B cell (primary cell): ENCODE results near the gene ANK2. TPM values are rescaled to one million over a fixed set of nuclear protein-coding genes. Genes with fewer than 3 reads are reported as not detected.

ENCODE experiments used
- ATAC-seq: fragments of 200-7000 bp; cut with Tn5 transposase; one replicate; pipeline ENCODE4 v1.10.0; 2021; ENCODE audit warnings: low read depth, mild to moderate bottlenecking, moderate number of reproducible peaks, moderate library complexity
- CTCF ChIA-PET: fragments of 350-600 bp; sonication (Branson Sonifier 250); formaldehyde crosslinking; loops from one replicate; lab custom pipeline; 2021; ENCODE audit warnings: antibody characterized with exemption, inconsistent platforms; lab: Charles Lee
- POLR2A ChIA-PET: fragments of 350-600 bp; sonication (Branson Sonifier 250); formaldehyde crosslinking; loops from one replicate; lab custom pipeline; 2021; ENCODE audit warnings: antibody characterized with exemption; lab: Charles Lee
- DNase-seq: peaks from one replicate; pipeline ENCODE4 v3.0.0; 2013
- H2AFZ ChIP-seq: 2 replicates; pipeline ENCODE4 v1.6.1; 2012; ENCODE audit warnings: mild to moderate bottlenecking, low read depth, low read length; ENCODE audit not compliant: insufficient read depth, poor library complexity, severe bottlenecking
- H3K27ac ChIP-seq, 2 donors: 1 replicate in 1 of 2; 2 replicates in 1 of 2; pipeline ENCODE4 v1.5.1; 2012 to 2013; ENCODE audit warnings: low read length in 2 of 2, mild to moderate bottlenecking in 2 of 2, moderate library complexity in 1 of 2
- H3K27me3 ChIP-seq, 4 experiments: fragments of 200-600 bp in 1 of 4; sonication (generic) in 1 of 4; replicated peaks in 1 of 4; 1 replicate in 2 of 4; 2 replicates in 2 of 4; pipeline versions ENCODE4 v1.6.1 to v1.7.0; 2013 to 2016; ENCODE audit warnings: low read length in 3 of 4, mild to moderate bottlenecking in 2 of 4, mixed read lengths in 1 of 4, moderate library complexity in 1 of 4; ENCODE audit not compliant: insufficient read depth in 4 of 4, control insufficient read depth in 3 of 4; ENCODE audit errors: control extremely low read depth in 1 of 4
- H3K36me3 ChIP-seq, 2 experiments: replicated peaks in 1 of 2; 1 replicate in 1 of 2; 2 replicates in 1 of 2; pipeline versions ENCODE4 v1.6.1 to v1.7.1; 2013; ENCODE audit warnings: low read length in 1 of 2; ENCODE audit not compliant: insufficient read depth in 2 of 2, control insufficient read depth in 1 of 2; ENCODE audit errors: control extremely low read depth in 1 of 2, extremely low read depth in 1 of 2
- H3K4me1 ChIP-seq, 2 donors: fragments of 200-600 bp in 1 of 2; sonication (generic) in 1 of 2; 1 replicate in 1 of 2; 2 replicates in 1 of 2; pipeline versions ENCODE4 v1.5.1 to v1.6.1; 2013 to 2017; ENCODE audit warnings: low read length in 2 of 2; ENCODE audit not compliant: control insufficient read depth in 2 of 2, insufficient read depth in 2 of 2
- H3K4me2 ChIP-seq: replicated peaks from 2 replicates; pipeline ENCODE3; 2012; ENCODE audit warnings: mild to moderate bottlenecking, low read depth, low read length; ENCODE audit not compliant: poor library complexity, severe bottlenecking
- H3K4me3 ChIP-seq, 5 experiments: fragments of 200-600 bp in 1 of 5; sonication (generic) in 1 of 5; 1 replicate in 3 of 5; 2 replicates in 2 of 5; pipeline versions ENCODE4 v1.5.1 to v1.7.0; 2011 to 2016; ENCODE audit warnings: low read length in 4 of 5, mild to moderate bottlenecking in 4 of 5, low read depth in 2 of 5, control low read depth in 1 of 5, moderate library complexity in 1 of 5; ENCODE audit not compliant: insufficient read depth in 1 of 5; ENCODE audit errors: control extremely low read depth in 1 of 5, extremely low read depth in 1 of 5
- H3K79me2 ChIP-seq: fragments of 200-600 bp; sonication (generic); one replicate; pipeline ENCODE4 v1.6.0; 2016; ENCODE audit warnings: low read length; ENCODE audit not compliant: control insufficient read depth, insufficient read depth
- H3K9ac ChIP-seq: fragments of 200-600 bp; sonication (generic); 2 replicates; pipeline ENCODE4 v1.6.1; 2017; ENCODE audit warnings: mild to moderate bottlenecking, low read length, moderate library complexity
- H3K9me3 ChIP-seq, 3 donors: one replicate each; pipeline versions ENCODE4 v1.6.1 to v1.7.1; 2013; ENCODE audit warnings: low read length in 2 of 3; ENCODE audit not compliant: control insufficient read depth in 2 of 3, insufficient read depth in 1 of 3; ENCODE audit errors: control extremely low read depth in 1 of 3
- H4K20me1 ChIP-seq: 2 replicates; pipeline ENCODE4 v1.6.0; 2012; ENCODE audit warnings: mild to moderate bottlenecking, low read length; ENCODE audit not compliant: insufficient read depth, control insufficient read depth, poor library complexity, severe bottlenecking
- H3K27ac Mint-ChIP-seq: one replicate; pipeline ENCODE4 v1.8.0; 2021; ENCODE audit warnings: mixed read lengths
- H3K27me3 Mint-ChIP-seq: one replicate; pipeline ENCODE4 v1.8.0; 2021; ENCODE audit warnings: mixed read lengths
- H3K4me1 Mint-ChIP-seq: one replicate; pipeline ENCODE4 v1.8.0; 2021; ENCODE audit warnings: mixed read lengths
- H3K4me3 Mint-ChIP-seq: one replicate; pipeline ENCODE4 v1.8.0; 2021; ENCODE audit warnings: mixed read lengths
- H3K9me3 Mint-ChIP-seq: one replicate; pipeline ENCODE4 v1.8.0; 2022; ENCODE audit warnings: mixed read lengths; ENCODE audit not compliant: insufficient read depth
- EZH2 ChIP-seq: IDR thresholded peaks from 2 replicates; pipeline ENCODE4 v1.6.1; 2012; ENCODE audit warnings: borderline replicate concordance, low read depth, mild to moderate bottlenecking, moderate library complexity, low read length; ENCODE audit not compliant: insufficient read depth, poor library complexity, severe bottlenecking
- WGBS: methylation state at CpG from one replicate; pipeline ENCODE4 v1.1.5; 2013; ENCODE audit warnings: missing lambda C conversion rate; ENCODE audit not compliant: insufficient coverage; 5-methylcytosine and 5-hydroxymethylcytosine counted together
- intact Hi-C: fragments of 100-400 bp; cut with micrococcal nuclease; formaldehyde crosslinking; loops from one replicate; pipeline ENCODE4 v1.10.0; 2022
- polyA plus RNA-seq: library from polyadenylated mRNA; depleted of rRNA; stranded (reverse); fragments of >200 nt; gene quantifications from 2 replicates; pipeline ENCODE4 v1.2.3, GENCODE V29; 2012
- total RNA-seq, 2 donors: library from RNA; stranded (reverse); fragments of 120-200 nt in 1 of 2; gene quantifications; 1 replicate in 1 of 2; 2 replicates in 1 of 2; pipeline versions ENCODE4 v1.2.3 to v1.2.4, GENCODE V29; 2013 to 2022
- TF ChIP-seq, protein P1 (sequence below): fragments of 200-600 bp; IDR thresholded peaks from one replicate; pipeline ENCODE4 v1.8.0; 2022; ENCODE audit warnings: antibody characterized with exemption, mild to moderate bottlenecking

Gene ANK2
- total and polyA plus RNA-seq, 2 donors (not counting 1 experiment from before 2014, with no cell fraction given), result 0.16 to 3.6 TPM

GRCh38 chr4:113276464-113277170, 227.2 kb downstream of the ANK2 start:
- Mint-ChIP-seq H3K9me3 (no peaks in the 10 kb centered on the region), H3K4me1 (no peaks in the 10 kb centered on the region), H3K27ac (no peak overlapping the region), H3K27me3 (peaks cover 5% of the 10 kb centered on the region), H3K4me3 (no peak overlapping the region)
- WGBS, result 100% methylated on average over 1 of the region's 7 CpGs
- DNase-seq (no peak), ATAC-seq (no peak)
- no peak for TF ChIP-seq EZH2
- TF ChIP-seq, protein P1, sequence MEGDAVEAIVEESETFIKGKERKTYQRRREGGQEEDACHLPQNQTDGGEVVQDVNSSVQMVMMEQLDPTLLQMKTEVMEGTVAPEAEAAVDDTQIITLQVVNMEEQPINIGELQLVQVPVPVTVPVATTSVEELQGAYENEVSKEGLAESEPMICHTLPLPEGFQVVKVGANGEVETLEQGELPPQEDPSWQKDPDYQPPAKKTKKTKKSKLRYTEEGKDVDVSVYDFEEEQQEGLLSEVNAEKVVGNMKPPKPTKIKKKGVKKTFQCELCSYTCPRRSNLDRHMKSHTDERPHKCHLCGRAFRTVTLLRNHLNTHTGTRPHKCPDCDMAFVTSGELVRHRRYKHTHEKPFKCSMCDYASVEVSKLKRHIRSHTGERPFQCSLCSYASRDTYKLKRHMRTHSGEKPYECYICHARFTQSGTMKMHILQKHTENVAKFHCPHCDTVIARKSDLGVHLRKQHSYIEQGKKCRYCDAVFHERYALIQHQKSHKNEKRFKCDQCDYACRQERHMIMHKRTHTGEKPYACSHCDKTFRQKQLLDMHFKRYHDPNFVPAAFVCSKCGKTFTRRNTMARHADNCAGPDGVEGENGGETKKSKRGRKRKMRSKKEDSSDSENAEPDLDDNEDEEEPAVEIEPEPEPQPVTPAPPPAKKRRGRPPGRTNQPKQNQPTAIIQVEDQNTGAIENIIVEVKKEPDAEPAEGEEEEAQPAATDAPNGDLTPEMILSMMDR, result no peak
- Histone ChIP-seq H3K4me3 (no peak overlapping the region), H3K27me3 (no peaks in the 10 kb centered on the region), H3K36me3 (no peaks in the 10 kb centered on the region), H4K20me1 (no peaks in the 10 kb centered on the region), H3K9ac (no peak overlapping the region), H3K27ac (no peak overlapping the region), H3K79me2 (no peaks in the 10 kb centered on the region), H3K9me3 (no peaks in the 10 kb centered on the region), H3K4me1 (no peaks in the 10 kb centered on the region), H2AFZ (no peak overlapping the region), H3K4me2 (no peak overlapping the region)
- ChIA-PET POLR2A (no interaction called here), CTCF (no interaction called here)
- intact Hi-C loops, result no loop called here

DNA sequence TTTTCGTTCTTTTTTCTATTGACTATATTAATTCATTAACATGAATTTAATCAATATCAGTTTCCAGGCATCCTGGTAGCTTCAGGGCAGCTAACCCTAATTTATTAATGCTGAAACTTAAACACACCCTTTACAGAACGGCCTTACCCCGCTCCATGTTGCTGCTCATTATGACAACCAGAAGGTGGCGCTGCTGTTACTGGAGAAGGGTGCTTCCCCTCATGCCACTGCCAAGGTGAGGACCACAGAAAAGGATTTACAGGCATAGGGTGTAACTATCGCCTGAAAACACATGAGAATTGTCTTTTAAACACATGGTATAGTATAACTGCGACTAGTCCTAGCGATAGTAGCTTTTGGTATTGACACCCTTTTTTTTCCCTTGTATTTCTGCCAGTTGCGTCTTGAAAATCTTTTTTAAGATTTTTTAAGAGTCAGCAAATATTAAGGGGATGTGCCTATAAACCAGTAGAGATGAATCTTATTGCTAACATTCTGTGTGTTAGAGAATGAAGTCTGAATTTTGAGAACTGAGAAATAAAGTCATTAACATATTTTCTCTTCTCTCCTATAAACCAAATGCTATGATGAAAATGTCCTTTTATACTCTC, 229.0 kb downstream of the ANK2 start:
- no peak overlapping the region for H3K9ac ChIP-seq
- Mint-ChIP-seq H3K4me1 (no peaks in the 10 kb centered on the region), H3K4me3 (no peak overlapping the region), H3K9me3 (no peaks in the 10 kb centered on the region), H3K27ac (no peak overlapping the region), H3K27me3 (peaks cover 5% of the 10 kb centered on the region)
- no peaks in the 10 kb centered on the region for H3K27me3 ChIP-seq
- ChIA-PET CTCF (no interaction called here), POLR2A (interaction anchor here (0.5 kb wide), 1 partner anchor 771 kb away, joined by 7 read pairs; no protein-coding TSS in a partner anchor)
- ATAC-seq, result peak; percentile 39
- TF ChIP-seq EZH2, result no peak
- TF ChIP-seq, protein P1, result peak; percentile 69
- intact Hi-C loops, result no loop called here
- no peaks in the 10 kb centered on the region for H3K79me2 ChIP-seq
- H3K9me3 ChIP-seq, result no peaks in the 10 kb centered on the region
- H3K27ac ChIP-seq, result no peak overlapping the region
- H3K4me3 ChIP-seq, result no peak overlapping the region
- H3K4me2 ChIP-seq, result no peak overlapping the region
- 21% methylated on average over 5 of the region's 8 CpGs for WGBS
- no peaks in the 10 kb centered on the region for H4K20me1 ChIP-seq
- no peaks in the 10 kb centered on the region for H3K4me1 ChIP-seq
- peak; percentile 47 for DNase-seq
- no peaks in the 10 kb centered on the region for H3K36me3 ChIP-seq
- no peak overlapping the region for H2AFZ ChIP-seq
